ENCODE data around the gene GPRC5A. TPM values are rescaled to one million over a fixed set of nuclear protein-coding genes. Genes with fewer than 3 reads are reported as not detected.

GPRC5A gene
- total RNA-seq, 1 experiment from 2014 or later = 0.56 TPM

GRCh38 chr12:12925388-12925787 is 34.0 kb downstream of the GPRC5A start:
- ChIA-PET CTCF (no interaction called here), POLR2A (ENCODE audit: low non-redundant PET) (no interaction called here)
- Histone ChIP-seq H3K4me1 (ENCODE audit: insufficient read depth, low read length, poor library complexity, severe bottlenecking) (no peaks in the 10 kb centered on the region), H3K27me3 (replicated peaks; ENCODE audit: insufficient read depth, low read depth, low read length, poor library complexity) (no peaks in the 10 kb centered on the region), H3K36me3 (ENCODE audit: insufficient read depth, low read length, poor library complexity, severe bottlenecking) (no peaks in the 10 kb centered on the region), H3K27ac (ENCODE audit: low read depth, low read length, poor library complexity, severe bottlenecking) (no peak overlapping the region), H3K4me3 (ENCODE audit: low read depth, low read length, poor library complexity, severe bottlenecking) (no peak overlapping the region), H3K9me3 (ENCODE audit: low read depth, low read length, poor library complexity, severe bottlenecking) (no peaks in the 10 kb centered on the region)
- intact Hi-C loops (cut with micrococcal nuclease; ENCODE audit: unreplicated experiment) = no loop called here
- TF ChIP-seq EZH2 (IDR thresholded peaks at IDR 0.05; ENCODE audit: borderline replicate concordance, low read depth, low read length, poor library complexity, severe bottlenecking) (no peak), CTCF (conservative IDR thresholded peaks at IDR 0.05; ENCODE audit: low read depth, low read length) (no peak)
- DNase-seq (ENCODE audit: low spot score) = no peak
- BruUV-seq (replicated peaks) = no TSS peak

GRCh38 chr12:12926571-12927071 is 35.3 kb downstream of the GPRC5A start:
- Histone ChIP-seq H3K27ac (ENCODE audit: low read depth, low read length, poor library complexity, severe bottlenecking) (no peak overlapping the region), H3K9me3 (ENCODE audit: low read depth, low read length, poor library complexity, severe bottlenecking) (no peaks in the 10 kb centered on the region), H3K4me1 (ENCODE audit: insufficient read depth, low read length, poor library complexity, severe bottlenecking) (no peaks in the 10 kb centered on the region), H3K27me3 (replicated peaks; ENCODE audit: insufficient read depth, low read depth, low read length, poor library complexity) (no peaks in the 10 kb centered on the region), H3K36me3 (ENCODE audit: insufficient read depth, low read length, poor library complexity, severe bottlenecking) (no peaks in the 10 kb centered on the region), H3K4me3 (ENCODE audit: low read depth, low read length, poor library complexity, severe bottlenecking) (no peak overlapping the region)
- BruUV-seq (replicated peaks) = no TSS peak
- DNase-seq (ENCODE audit: low spot score) = no peak
- TF ChIP-seq CTCF (conservative IDR thresholded peaks at IDR 0.05; ENCODE audit: low read depth, low read length) (no peak), EZH2 (IDR thresholded peaks at IDR 0.05; ENCODE audit: borderline replicate concordance, low read depth, low read length, poor library complexity, severe bottlenecking) (no peak)
- POLR2A ChIA-PET (ENCODE audit: low non-redundant PET) = no interaction called here
- intact Hi-C loops (cut with micrococcal nuclease; ENCODE audit: unreplicated experiment) = no loop called here
- CTCF ChIA-PET = interaction anchor here (0.7 kb wide), 1 partner anchor 329 kb away, joined by 3 read pairs; no protein-coding TSS in a partner anchor

- TSS peak; percentile 90 for BruUV-seq (replicated peaks)
- intact Hi-C loops (cut with micrococcal nuclease; ENCODE audit: unreplicated experiment) = no loop called here
- no peak for TF ChIP-seq CTCF (conservative IDR thresholded peaks at IDR 0.05; ENCODE audit: low read depth, low read length)
- no peak for TF ChIP-seq EZH2 (IDR thresholded peaks at IDR 0.05; ENCODE audit: borderline replicate concordance, low read depth, low read length, poor library complexity, severe bottlenecking)
- Histone ChIP-seq H3K36me3 (ENCODE audit: insufficient read depth, low read length, poor library complexity, severe bottlenecking) (no peaks in the 10 kb centered on the region), H3K27ac (ENCODE audit: low read depth, low read length, poor library complexity, severe bottlenecking) (peak overlapping the region; percentile 51), H3K4me3 (ENCODE audit: low read depth, low read length, poor library complexity, severe bottlenecking) (peak overlapping the region; percentile 53), H3K9me3 (ENCODE audit: low read depth, low read length, poor library complexity, severe bottlenecking) (no peaks in the 10 kb centered on the region), H3K27me3 (replicated peaks; ENCODE audit: insufficient read depth, low read depth, low read length, poor library complexity) (no peaks in the 10 kb centered on the region), H3K4me1 (ENCODE audit: insufficient read depth, low read length, poor library complexity, severe bottlenecking) (no peaks in the 10 kb centered on the region)
- ChIA-PET POLR2A (ENCODE audit: low non-redundant PET) (no interaction called here), CTCF (interaction anchor here (0.7 kb wide), 1 partner anchor 328 kb away, joined by 3 read pairs; no protein-coding TSS in a partner anchor)
- peak; percentile 58 for DNase-seq (ENCODE audit: low spot score)
Observed at GRCh38 chr12:12927211-12928079, 36.1 kb downstream of the GPRC5A start.

Data from A673 (cell line).